ENCODE measurements around the gene ZSCAN26. TPM values are rescaled to one million over a fixed set of nuclear protein-coding genes. Genes with fewer than 3 reads are reported as not detected.
"Not testable (repeated sequence)": the region's sequence is repeated elsewhere in the genome, so short reads cannot be mapped to it uniquely, and the experiment has no call there.

The ZSCAN26 gene
- total and polyA plus RNA-seq, 8 donors: 7.0 to 46.9 (median 12.9) TPM

DNA sequence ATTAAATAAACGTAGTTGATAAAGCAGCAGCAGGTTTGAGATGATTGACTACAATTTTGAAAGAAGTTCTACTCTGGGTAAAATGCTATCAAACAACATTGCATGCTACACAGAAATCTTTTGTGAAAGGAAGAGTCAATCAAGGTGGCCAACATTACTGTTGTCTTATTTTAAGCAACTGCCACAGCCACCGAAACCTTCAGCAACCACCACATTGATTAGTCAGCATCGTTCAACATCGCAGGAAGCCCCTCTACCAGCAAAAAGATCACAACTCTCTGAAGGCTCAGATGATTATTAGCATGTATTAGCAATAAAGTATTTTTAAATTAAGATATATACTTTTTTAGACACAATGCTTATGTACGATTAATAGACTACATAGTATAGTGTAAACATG, 28.4 kb downstream of the ZSCAN26 start:
- intact Hi-C loops (cut with DNase I; ENCODE audit: low total_unique reads): no loop called here
- Histone ChIP-seq H3K4me3 (no peak overlapping the region), H3K4me1 (no peaks in the 10 kb centered on the region), H3K27ac (no peak overlapping the region), H3K9me3 (no peaks in the 10 kb centered on the region), H3K27me3 (no peaks in the 10 kb centered on the region), H3K36me3 (peaks cover 1 to 41% (median 17%) of the 10 kb centered on the region in 4 donors)
- TF ChIP-seq POLR2AphosphoS5 (IDR thresholded peaks at IDR 0.05) (no peak), POLR2A (IDR thresholded peaks at IDR 0.05) (no peak), EP300 (IDR thresholded peaks at IDR 0.05) (no peak)
- TF ChIP-seq, protein P1, sequence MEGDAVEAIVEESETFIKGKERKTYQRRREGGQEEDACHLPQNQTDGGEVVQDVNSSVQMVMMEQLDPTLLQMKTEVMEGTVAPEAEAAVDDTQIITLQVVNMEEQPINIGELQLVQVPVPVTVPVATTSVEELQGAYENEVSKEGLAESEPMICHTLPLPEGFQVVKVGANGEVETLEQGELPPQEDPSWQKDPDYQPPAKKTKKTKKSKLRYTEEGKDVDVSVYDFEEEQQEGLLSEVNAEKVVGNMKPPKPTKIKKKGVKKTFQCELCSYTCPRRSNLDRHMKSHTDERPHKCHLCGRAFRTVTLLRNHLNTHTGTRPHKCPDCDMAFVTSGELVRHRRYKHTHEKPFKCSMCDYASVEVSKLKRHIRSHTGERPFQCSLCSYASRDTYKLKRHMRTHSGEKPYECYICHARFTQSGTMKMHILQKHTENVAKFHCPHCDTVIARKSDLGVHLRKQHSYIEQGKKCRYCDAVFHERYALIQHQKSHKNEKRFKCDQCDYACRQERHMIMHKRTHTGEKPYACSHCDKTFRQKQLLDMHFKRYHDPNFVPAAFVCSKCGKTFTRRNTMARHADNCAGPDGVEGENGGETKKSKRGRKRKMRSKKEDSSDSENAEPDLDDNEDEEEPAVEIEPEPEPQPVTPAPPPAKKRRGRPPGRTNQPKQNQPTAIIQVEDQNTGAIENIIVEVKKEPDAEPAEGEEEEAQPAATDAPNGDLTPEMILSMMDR (IDR thresholded peaks at IDR 0.05): no peak
- WGBS, 5 donors: 89 to 94% (median 91%) methylated on average over 5 of the region's 5 CpGs
- DNase-seq: no peak

DNA sequence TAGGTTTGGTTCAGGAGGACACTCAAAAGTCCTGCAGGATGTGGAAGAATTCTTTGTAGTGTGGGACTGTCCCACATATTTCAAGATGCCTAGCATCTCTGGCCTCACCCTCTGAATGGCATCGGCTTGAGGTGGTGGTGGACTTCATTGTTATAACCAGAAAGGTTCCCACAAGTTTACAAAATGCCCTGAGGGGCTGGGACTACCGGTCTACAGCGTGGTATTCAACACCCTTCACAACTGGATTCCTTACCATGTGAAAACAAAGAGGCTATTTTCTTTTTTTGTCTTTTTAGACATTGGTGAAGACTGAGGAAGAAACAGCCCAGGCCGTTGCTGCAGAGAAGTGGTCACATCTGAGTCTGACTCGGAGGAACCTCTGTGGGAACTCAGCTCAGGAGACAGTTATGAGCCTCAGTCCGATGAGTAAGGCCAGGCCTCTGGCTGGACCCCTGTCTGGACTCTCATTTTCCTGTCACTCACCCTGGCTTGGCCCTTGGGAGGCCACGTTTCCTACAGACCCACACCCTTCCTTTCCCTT, 29.6 kb downstream of the ZSCAN26 start:
- no peaks in the 10 kb centered on the region for H3K27me3 ChIP-seq
- no peak for DNase-seq
- H3K4me3 ChIP-seq: no peak overlapping the region
- TF ChIP-seq, protein P1 (IDR thresholded peaks at IDR 0.05): no peak
- TF ChIP-seq EP300 (IDR thresholded peaks at IDR 0.05): no peak
- TF ChIP-seq POLR2A (IDR thresholded peaks at IDR 0.05): no peak
- no peak for TF ChIP-seq POLR2AphosphoS5 (IDR thresholded peaks at IDR 0.05)
- WGBS, 5 donors: 91 to 96% (median 93%) methylated on average over 7 of the region's 7 CpGs
- no peak overlapping the region for H3K27ac ChIP-seq
- intact Hi-C loops (cut with DNase I; ENCODE audit: low total_unique reads): no loop called here
- no peaks in the 10 kb centered on the region for H3K4me1 ChIP-seq
- H3K36me3 ChIP-seq: peaks cover 8 to 53% (median 28%) of the 10 kb centered on the region in 4 donors
- H3K9me3 ChIP-seq: no peaks in the 10 kb centered on the region

DNA sequence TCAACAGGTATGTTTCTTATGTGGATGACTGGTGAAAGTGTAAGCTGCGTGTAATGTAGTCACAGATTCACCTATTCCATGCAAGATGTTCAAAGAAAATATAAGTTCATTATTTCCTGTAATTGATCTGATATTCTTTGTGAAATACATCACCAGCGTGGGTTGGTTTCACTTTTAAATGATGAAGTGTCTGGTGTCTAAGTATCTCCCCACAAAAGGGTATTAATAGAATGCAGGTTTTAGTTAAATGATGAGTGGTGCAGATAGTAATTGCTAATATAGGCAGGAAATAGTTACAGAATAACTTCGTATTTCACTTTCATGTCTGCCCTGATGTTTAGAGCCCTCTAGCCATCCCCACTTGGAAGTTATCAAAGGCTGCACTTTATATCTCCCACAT, 36.6 kb downstream of the ZSCAN26 start:
- H3K27ac ChIP-seq: no peak overlapping the region
- no peaks in the 10 kb centered on the region for H3K27me3 ChIP-seq
- DNase-seq: no peak
- H3K4me3 ChIP-seq: no peak overlapping the region
- TF ChIP-seq POLR2AphosphoS5 (IDR thresholded peaks at IDR 0.05) (no peak), POLR2A (IDR thresholded peaks at IDR 0.05) (no peak), EP300 (IDR thresholded peaks at IDR 0.05) (no peak)
- TF ChIP-seq, protein P1 (IDR thresholded peaks at IDR 0.05): no peak
- no peaks in the 10 kb centered on the region for H3K4me1 ChIP-seq
- peaks cover 0 to 26% (median 9%) of the 10 kb centered on the region in 4 donors for H3K9me3 ChIP-seq
- WGBS, 5 donors: 78 to 89% (median 83%) methylated on average over 3 of the region's 3 CpGs
- H3K36me3 ChIP-seq: peaks cover 9 to 38% (median 21%) of the 10 kb centered on the region in 4 donors
- intact Hi-C loops (cut with DNase I; ENCODE audit: low total_unique reads): no loop called here

DNA sequence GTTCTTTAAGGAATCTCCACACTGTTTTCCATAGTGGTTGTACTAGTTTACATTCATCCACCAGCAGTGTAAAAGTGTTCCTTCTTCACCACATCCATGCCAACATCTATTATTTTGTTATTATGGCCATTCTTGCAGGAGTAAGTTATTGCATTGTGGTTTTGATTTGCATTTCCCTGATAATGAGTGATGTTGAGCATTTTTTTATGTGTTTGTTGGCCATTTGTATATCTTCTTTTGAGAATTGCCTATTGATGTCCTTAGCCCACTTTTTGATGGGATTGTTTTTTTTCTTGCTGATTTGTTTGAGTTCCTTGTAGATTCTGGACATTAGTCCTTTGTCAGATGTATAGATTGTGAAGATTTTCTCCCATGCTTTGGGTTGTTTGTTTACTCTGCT, 39.4 kb downstream of the ZSCAN26 start:
- Histone ChIP-seq H3K9me3 (peaks cover 0 to 36% (median 9%) of the 10 kb centered on the region in 4 donors), H3K36me3 (peaks cover 3 to 21% (median 7%) of the 10 kb centered on the region in 4 donors)
- H3K4me1 ChIP-seq; intact Hi-C loops (cut with DNase I; ENCODE audit: low total_unique reads); DNase-seq; H3K27me3 ChIP-seq; H3K27ac ChIP-seq; H3K4me3 ChIP-seq: not testable (repeated sequence)

DNA sequence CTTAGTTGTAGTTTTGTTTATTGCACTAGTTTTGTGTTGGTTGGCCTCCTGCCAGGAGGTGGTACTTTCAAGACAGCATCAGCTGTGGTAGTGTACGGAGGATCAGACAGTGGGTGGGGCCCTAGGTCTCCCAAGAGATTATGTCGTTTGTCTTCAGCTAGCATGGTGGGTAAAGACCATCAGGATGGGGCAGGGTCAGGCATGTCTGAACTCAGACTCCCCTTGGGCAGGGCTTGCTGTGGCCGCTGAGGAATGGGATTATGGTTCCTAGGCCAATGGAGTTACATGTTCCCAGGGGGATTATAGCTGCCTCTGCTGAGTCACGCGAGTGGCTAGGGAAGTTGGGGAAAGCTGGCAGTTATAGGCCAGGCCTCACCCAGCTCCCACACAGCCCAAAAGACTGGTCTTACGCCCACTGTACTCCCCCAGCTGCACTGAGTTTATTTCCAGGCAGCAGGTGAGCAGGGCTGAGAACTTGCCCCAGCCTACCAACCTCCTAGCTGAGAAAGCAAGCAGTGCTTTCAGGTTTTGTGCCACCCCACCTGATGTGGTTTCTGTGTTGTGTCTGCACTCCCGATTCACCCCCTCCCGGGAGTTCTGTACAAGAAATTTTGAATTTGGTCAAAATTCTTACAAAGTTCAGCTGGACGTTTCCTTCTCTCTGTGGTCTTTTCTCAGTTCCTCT, 44.3 kb downstream of the ZSCAN26 start:
- no peak for TF ChIP-seq POLR2A (IDR thresholded peaks at IDR 0.05)
- no peak for TF ChIP-seq POLR2AphosphoS5 (IDR thresholded peaks at IDR 0.05)
- TF ChIP-seq, protein P1 (IDR thresholded peaks at IDR 0.05): no peak
- no peak for TF ChIP-seq EP300 (IDR thresholded peaks at IDR 0.05)
- H3K4me3 ChIP-seq: no peak overlapping the region
- no peak overlapping the region for H3K27ac ChIP-seq
- peaks cover 0 to 25% (median 5%) of the 10 kb centered on the region in 4 donors for H3K36me3 ChIP-seq
- 84 to 90% (median 85%) methylated on average over 9 of the region's 9 CpGs for WGBS, 5 donors
- intact Hi-C loops (cut with DNase I; ENCODE audit: low total_unique reads): no loop called here
- H3K9me3 ChIP-seq: peaks cover 0 to 32% (median 7%) of the 10 kb centered on the region in 4 donors
- no peaks in the 10 kb centered on the region for H3K27me3 ChIP-seq
- no peaks in the 10 kb centered on the region for H3K4me1 ChIP-seq
- DNase-seq: no peak

Data from stomach (tissue), 9 donors.